A673 (cell line): Measurements from ENCODE around the gene COQ5. TPM values are rescaled to one million over a fixed set of nuclear protein-coding genes. Genes with fewer than 3 reads are reported as not detected.
A peak's percentile ranks its signal among the peaks of the same experiment; 100 is the strongest.

Experiments
- BruUV-seq: library from RNA; stranded (reverse); fragments of 400-500 nt; replicated peaks from 2 replicates; lab custom pipeline; 2021; lab: Mats Ljungman, UMichigan
- CTCF ChIA-PET: fragments of 300-600 bp; sonication (Branson Sonifier 250); formaldehyde crosslinking; loops from one replicate; lab custom pipeline; 2022; ENCODE audit warnings: antibody characterized with exemption; lab: Charles Lee
- POLR2A ChIA-PET: fragments of 300-600 bp; sonication (Branson Sonifier 250); formaldehyde crosslinking; loops from one replicate; lab custom pipeline; 2022; ENCODE audit warnings: antibody characterized with exemption; ENCODE audit not compliant: low non-redundant PET; lab: Charles Lee
- DNase-seq: peaks from one replicate; pipeline ENCODE4 v3.0.0-alpha.2; 2015; ENCODE audit warnings: low spot score
- H3K27ac ChIP-seq: fragments of 200-600 bp; sonication (generic); 2 replicates; pipeline ENCODE4 v1.5.1; 2016; ENCODE audit warnings: mixed run types, low read depth, mild to moderate bottlenecking, mixed read lengths, antibody characterized with exemption, low read length; ENCODE audit not compliant: poor library complexity, severe bottlenecking
- H3K27me3 ChIP-seq: fragments of 200-600 bp; sonication (generic); replicated peaks from 2 replicates; pipeline ENCODE4 v1.6.1; 2017; ENCODE audit warnings: mixed run types, low read depth, mild to moderate bottlenecking, mixed read lengths, antibody characterized with exemption, low read length; ENCODE audit not compliant: insufficient read depth, poor library complexity
- H3K36me3 ChIP-seq: fragments of 200-600 bp; sonication (generic); 2 replicates; pipeline ENCODE4 v1.6.1; 2016; ENCODE audit warnings: mixed run types, mild to moderate bottlenecking, mixed read lengths, antibody characterized with exemption, low read length; ENCODE audit not compliant: insufficient read depth, poor library complexity, severe bottlenecking
- H3K4me1 ChIP-seq: fragments of 200-600 bp; sonication (generic); 2 replicates; pipeline ENCODE4 v1.6.1; 2017; ENCODE audit warnings: mixed run types, mild to moderate bottlenecking, mixed read lengths, antibody characterized with exemption, low read length; ENCODE audit not compliant: insufficient read depth, poor library complexity, severe bottlenecking
- H3K4me3 ChIP-seq: fragments of 200-600 bp; sonication (generic); 2 replicates; pipeline ENCODE4 v1.5.1; 2016; ENCODE audit warnings: low read depth, mixed run types, mild to moderate bottlenecking, mixed read lengths, low read length; ENCODE audit not compliant: poor library complexity, severe bottlenecking
- H3K9me3 ChIP-seq: fragments of 200-600 bp; sonication (generic); 2 replicates; pipeline ENCODE4 v1.6.1; 2016; ENCODE audit warnings: mixed run types, low read depth, mild to moderate bottlenecking, mixed read lengths, antibody characterized with exemption, low read length; ENCODE audit not compliant: poor library complexity, severe bottlenecking
- CTCF ChIP-seq: fragments of 300-800, 200-600 bp; sonication (generic); conservative IDR thresholded peaks from 2 replicates; pipeline ENCODE4 v1.5.1; 2017; ENCODE audit warnings: low read depth, mild to moderate bottlenecking, antibody characterized with exemption, low read length, moderate library complexity, mixed read lengths
- EZH2 ChIP-seq: fragments of 200-600 bp; sonication (generic); IDR thresholded peaks from 2 replicates; pipeline ENCODE4 v1.6.1; 2017; ENCODE audit warnings: borderline replicate concordance, low read depth, mild to moderate bottlenecking, mixed read lengths, antibody characterized with exemption, low read length; ENCODE audit not compliant: poor library complexity, severe bottlenecking
- intact Hi-C: fragments of 100-400 bp; cut with micrococcal nuclease; formaldehyde crosslinking; loops from one replicate; pipeline ENCODE4 v1.10.0; 2022; ENCODE audit not compliant: unreplicated experiment
- total RNA-seq: library from RNA; stranded (reverse); gene quantifications from 2 replicates; pipeline ENCODE4 v1.2.3, GENCODE V29; 2021

Gene COQ5
- total RNA-seq, 1 experiment from 2014 or later, result 36.5 TPM

GRCh38 chr12:120465756-120466155 is 63.2 kb downstream of the COQ5 start:
- TF ChIP-seq EZH2, result no peak
- TF ChIP-seq CTCF, result no peak
- H3K27me3 ChIP-seq, result no peaks in the 10 kb centered on the region
- peaks cover 5% of the 10 kb centered on the region for H3K4me1 ChIP-seq
- no TSS peak for BruUV-seq
- CTCF ChIA-PET, result no interaction called here
- no peak overlapping the region for H3K27ac ChIP-seq
- POLR2A ChIA-PET, result no interaction called here
- no peak overlapping the region for H3K4me3 ChIP-seq
- no peak for DNase-seq
- H3K36me3 ChIP-seq, result peaks cover 68% of the 10 kb centered on the region
- intact Hi-C loops, result no loop called here
- no peaks in the 10 kb centered on the region for H3K9me3 ChIP-seq

- Histone ChIP-seq H3K4me3 (no peak overlapping the region), H3K9me3 (no peaks in the 10 kb centered on the region), H3K27me3 (no peaks in the 10 kb centered on the region), H3K4me1 (peaks cover 5% of the 10 kb centered on the region), H3K27ac (no peak overlapping the region), H3K36me3 (peaks cover 88% of the 10 kb centered on the region)
- DNase-seq, result no peak
- intact Hi-C loops, result no loop called here
- ChIA-PET CTCF (interaction anchor here (0.6 kb wide), 1 partner anchor 551 kb away, joined by 8 read pairs; no protein-coding TSS in a partner anchor), POLR2A (no interaction called here)
- TF ChIP-seq EZH2 (no peak), CTCF (no peak)
- no TSS peak for BruUV-seq
Observed at GRCh38 chr12:120463712-120464111, 65.2 kb downstream of the COQ5 start.

GRCh38 chr12:120462099-120462640 is 66.8 kb downstream of the COQ5 start:
- H3K4me3 ChIP-seq, result no peak overlapping the region
- no peaks in the 10 kb centered on the region for H3K9me3 ChIP-seq
- no peak for DNase-seq
- H3K27me3 ChIP-seq, result no peaks in the 10 kb centered on the region
- intact Hi-C loops, result no loop called here
- no peak overlapping the region for H3K27ac ChIP-seq
- H3K36me3 ChIP-seq, result peaks cover 100% of the 10 kb centered on the region
- peaks cover 5% of the 10 kb centered on the region for H3K4me1 ChIP-seq
- BruUV-seq, result TSS peak; percentile 17
- ChIA-PET POLR2A (no interaction called here), CTCF (no interaction called here)
- TF ChIP-seq EZH2 (no peak), CTCF (no peak)
